Hepatocyte (in vitro differentiated cells): Measurements from ENCODE around the gene ABTB1. TPM values are rescaled to one million over a fixed set of nuclear protein-coding genes. Genes with fewer than 3 reads are reported as not detected.

Source experiments
- DNase-seq: peaks from one replicate; pipeline ENCODE4 v3.0.0-alpha.2; 2016; ENCODE audit warnings: low spot score
- H2AFZ ChIP-seq: fragments of 200-600 bp; sonication (generic); 2 replicates; pipeline ENCODE4 v1.6.0; 2016; ENCODE audit warnings: antibody characterized with exemption, mild to moderate bottlenecking
- H3K27ac ChIP-seq: fragments of 200-600 bp; sonication (generic); 2 replicates; pipeline ENCODE4 v1.5.1; 2016; ENCODE audit warnings: mild to moderate bottlenecking
- H3K27me3 ChIP-seq: fragments of 200-600 bp; sonication (generic); 2 replicates; pipeline ENCODE4 v1.6.1; 2016
- H3K36me3 ChIP-seq: fragments of 200-600 bp; sonication (generic); replicated peaks from 2 replicates; pipeline ENCODE4 v1.5.1; 2016; ENCODE audit warnings: low read depth; ENCODE audit not compliant: insufficient read depth
- H3K4me1 ChIP-seq: fragments of 200-600 bp; sonication (generic); 2 replicates; pipeline ENCODE4 v1.5.1; 2016; ENCODE audit warnings: mild to moderate bottlenecking, moderate library complexity; ENCODE audit not compliant: insufficient read depth
- H3K4me2 ChIP-seq: fragments of 200-600 bp; sonication (generic); 2 replicates; pipeline ENCODE4 v1.6.0; 2016
- H3K4me3 ChIP-seq: fragments of 200-600 bp; sonication (generic); 2 replicates; pipeline ENCODE4 v1.5.1; 2016; ENCODE audit warnings: mild to moderate bottlenecking
- H3K79me2 ChIP-seq: fragments of 200-600 bp; sonication (generic); 2 replicates; pipeline ENCODE4 v1.6.0; 2017; ENCODE audit warnings: mild to moderate bottlenecking
- H3K9me2 ChIP-seq: fragments of 200-600 bp; sonication (generic); replicated peaks from 2 replicates; pipeline ENCODE4 v1.6.0; 2017; ENCODE audit warnings: mild to moderate bottlenecking; ENCODE audit not compliant: insufficient read depth
- H3K9me3 ChIP-seq: fragments of 200-600 bp; sonication (generic); 2 replicates; pipeline ENCODE4 v1.5.1; 2016; ENCODE audit warnings: low read depth, mild to moderate bottlenecking
- H4K20me1 ChIP-seq: fragments of 200-600 bp; sonication (generic); 2 replicates; pipeline ENCODE4 v1.6.0; 2016; ENCODE audit warnings: mild to moderate bottlenecking; ENCODE audit not compliant: insufficient read depth, poor library complexity, severe bottlenecking
- CTCF ChIP-seq: fragments of 200-600 bp; sonication (generic); IDR thresholded peaks from 2 replicates; pipeline ENCODE4 v1.5.1; 2016; ENCODE audit warnings: antibody characterized with exemption, mild to moderate bottlenecking; ENCODE audit not compliant: poor library complexity
- EZH2 ChIP-seq: fragments of 200-600 bp; sonication (generic); IDR thresholded peaks from 2 replicates; pipeline ENCODE4 v1.6.1; 2016; ENCODE audit warnings: antibody characterized with exemption, mild to moderate bottlenecking, borderline replicate concordance
- EZH2phosphoT487 ChIP-seq: fragments of 200-600 bp; sonication (generic); IDR thresholded peaks from one replicate; pipeline ENCODE4 v1.6.1; 2018; ENCODE audit warnings: antibody characterized with exemption, mild to moderate bottlenecking, low read depth, moderate library complexity; ENCODE audit not compliant: unreplicated experiment, severe bottlenecking
- WGBS: methylation state at CpG from one replicate; pipeline ENCODE4 v1.1.6; 2016; ENCODE audit warnings: low lambda C conversion rate; ENCODE audit errors: missing lambda C conversion rate; 5-methylcytosine and 5-hydroxymethylcytosine counted together
- polyA plus RNA-seq: library from polyadenylated mRNA; unstranded; fragments of >200 nt; fragmentation: Nextera tagmentation; extraction: Ambion mirVana; gene quantifications from 2 replicates; pipeline ENCODE4 v1.2.1, GENCODE V29; 2016
- total RNA-seq: library from RNA; depleted of rRNA; stranded (reverse); fragments of >200 nt; gene quantifications from 2 replicates; pipeline ENCODE4 v1.2.3, GENCODE V29; 2014

ABTB1 gene
- total and polyA plus RNA-seq, 2 experiments from 2014 or later = 4.7 to 13.8 TPM

GRCh38 chr3:127665586-127665985 lies 7.2 kb upstream of the ABTB1 start:
- WGBS = 80% methylated on average over 3 of the region's 3 CpGs
- no peaks in the 10 kb centered on the region for H3K4me1 ChIP-seq
- no peak overlapping the region for H3K27ac ChIP-seq
- H3K4me3 ChIP-seq = no peak overlapping the region
- H3K9me3 ChIP-seq = no peaks in the 10 kb centered on the region
- H3K36me3 ChIP-seq = no peaks in the 10 kb centered on the region
- H4K20me1 ChIP-seq = no peaks in the 10 kb centered on the region
- DNase-seq = no peak
- no peaks in the 10 kb centered on the region for H3K79me2 ChIP-seq
- no peak overlapping the region for H3K4me2 ChIP-seq
- TF ChIP-seq CTCF (no peak), EZH2phosphoT487 (no peak), EZH2 (no peak)
- H2AFZ ChIP-seq = no peak overlapping the region
- no peaks in the 10 kb centered on the region for H3K9me2 ChIP-seq
- no peaks in the 10 kb centered on the region for H3K27me3 ChIP-seq

GRCh38 chr3:127666676-127667075 lies 6.1 kb upstream of the ABTB1 start:
- no peak overlapping the region for H3K4me2 ChIP-seq
- H3K27me3 ChIP-seq = no peaks in the 10 kb centered on the region
- DNase-seq = no peak
- no peaks in the 10 kb centered on the region for H3K4me1 ChIP-seq
- H3K27ac ChIP-seq = no peak overlapping the region
- WGBS = 86% methylated on average over 2 of the region's 2 CpGs
- no peaks in the 10 kb centered on the region for H3K9me3 ChIP-seq
- H3K79me2 ChIP-seq = no peaks in the 10 kb centered on the region
- no peaks in the 10 kb centered on the region for H3K36me3 ChIP-seq
- H3K9me2 ChIP-seq = no peaks in the 10 kb centered on the region
- no peak overlapping the region for H3K4me3 ChIP-seq
- TF ChIP-seq CTCF (no peak), EZH2phosphoT487 (no peak), EZH2 (no peak)
- H2AFZ ChIP-seq = no peak overlapping the region
- no peaks in the 10 kb centered on the region for H4K20me1 ChIP-seq

- Histone ChIP-seq H3K36me3 (no peaks in the 10 kb centered on the region), H3K9me2 (no peaks in the 10 kb centered on the region), H3K4me3 (no peak overlapping the region), H3K4me1 (peaks cover 5% of the 10 kb centered on the region), H3K9me3 (no peaks in the 10 kb centered on the region), H4K20me1 (no peaks in the 10 kb centered on the region), H2AFZ (no peak overlapping the region), H3K79me2 (no peaks in the 10 kb centered on the region), H3K27me3 (no peaks in the 10 kb centered on the region), H3K27ac (no peak overlapping the region), H3K4me2 (no peak overlapping the region)
- DNase-seq = no peak
- TF ChIP-seq CTCF (no peak), EZH2 (no peak), EZH2phosphoT487 (no peak)
- 91% methylated on average over 6 of the region's 6 CpGs for WGBS
These were observed 5.6 kb upstream of the ABTB1 start for GRCh38 chr3:127667119-127667681.
